D341Med (cell line): ENCODE measurements around the gene ARFIP1.
"Not testable (repeated sequence)": the region's sequence is repeated elsewhere in the genome, so short reads cannot be mapped to it uniquely, and the experiment has no call there.

Experiments
- DNase-seq: peaks from one replicate; pipeline ENCODE4 v3.0.0; 2012; ENCODE audit warnings: low spot score

ARFIP1 gene

GRCh38 chr4:152847376-152847775 is 67.6 kb downstream of the ARFIP1 start:
- DNase-seq = no peak

DNA sequence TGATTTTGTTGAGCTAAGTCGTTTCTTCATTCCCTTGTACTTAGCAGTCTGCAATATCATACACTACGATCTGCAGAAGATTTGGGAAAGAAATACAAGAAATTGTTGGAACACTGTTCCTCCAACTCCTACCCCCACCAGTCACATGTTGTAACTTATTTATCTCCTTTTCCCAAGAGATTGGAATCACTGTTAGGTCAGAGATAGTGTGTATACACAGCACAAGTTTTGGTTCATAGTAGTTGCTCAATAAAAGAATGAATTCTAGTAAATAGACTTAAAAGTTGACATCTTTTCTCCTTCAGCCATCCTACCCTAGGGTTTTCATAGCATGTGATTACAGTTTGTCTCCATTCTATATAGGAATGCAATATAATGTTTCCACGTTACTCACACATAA is 68.8 kb downstream of the ARFIP1 start:
- DNase-seq = no peak

- DNase-seq = no peak
Observed at GRCh38 chr4:152849350-152849749, 69.6 kb downstream of the ARFIP1 start.

DNA sequence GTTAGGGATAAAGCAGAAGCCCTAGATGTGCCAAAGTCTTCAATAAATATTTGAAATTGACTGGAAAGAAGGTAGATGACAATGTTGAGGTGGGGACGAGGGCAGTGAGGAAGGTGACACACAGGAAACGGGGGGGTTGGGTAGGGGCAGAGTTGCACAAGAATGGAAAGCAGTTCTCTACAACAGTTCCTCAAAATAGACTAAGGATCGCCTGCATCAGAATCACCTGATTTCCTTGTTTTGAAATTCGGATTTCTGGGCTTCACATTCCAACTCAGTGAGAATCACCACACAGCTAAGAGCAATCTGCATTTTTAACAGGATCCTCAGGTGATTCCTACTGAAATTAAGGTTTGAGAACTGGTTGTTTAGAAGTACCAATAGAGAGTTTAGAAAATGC is 70.6 kb downstream of the ARFIP1 start:
- no peak for DNase-seq

- DNase-seq = no peak
Observed at GRCh38 chr4:152851226-152851625, 71.5 kb downstream of the ARFIP1 start.

DNA sequence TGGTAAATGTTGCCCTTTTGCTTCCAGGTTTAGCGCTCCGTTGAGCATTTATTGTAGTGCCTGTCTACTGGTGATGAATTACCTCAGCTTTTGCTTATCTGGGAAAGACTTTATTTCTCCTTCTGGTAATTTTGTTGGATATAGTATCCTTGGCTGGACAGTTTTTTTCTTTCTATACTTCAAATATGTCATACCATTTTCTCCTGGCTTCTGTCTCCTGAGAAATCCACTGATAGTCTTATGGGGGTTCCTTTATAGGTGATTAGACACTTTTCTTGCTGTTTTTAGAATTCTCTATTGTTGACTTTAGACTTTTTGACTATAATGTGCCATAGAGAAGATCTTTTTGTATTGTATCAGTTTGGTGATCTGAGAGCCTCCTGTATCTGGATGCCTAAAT is 73.5 kb downstream of the ARFIP1 start:
- no peak for DNase-seq

DNA sequence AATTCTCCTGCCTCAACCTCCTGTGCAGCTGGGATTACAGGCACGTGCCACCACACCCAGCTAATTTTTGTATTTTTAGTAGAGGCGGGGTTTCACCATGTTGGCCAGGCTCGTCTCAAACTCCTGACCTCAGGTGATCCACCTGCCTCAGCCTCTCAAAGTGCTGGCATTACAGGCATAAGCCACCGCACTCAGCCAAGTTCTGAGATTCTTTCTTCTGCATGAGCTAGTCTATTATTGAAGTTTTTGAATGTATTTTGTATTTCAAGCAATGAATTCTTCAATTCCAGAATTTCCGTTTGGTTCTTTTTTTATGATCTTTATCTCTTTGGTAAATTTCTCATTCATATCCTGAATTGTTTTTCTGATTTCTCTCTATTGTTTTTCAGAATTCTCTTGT is 74.3 kb downstream of the ARFIP1 start:
- DNase-seq = not testable (repeated sequence)

GRCh38 chr4:152856960-152857359 is 77.2 kb downstream of the ARFIP1 start:
- no peak for DNase-seq

- no peak for DNase-seq
Observed at GRCh38 chr4:152858934-152859333, 79.2 kb downstream of the ARFIP1 start.

DNA sequence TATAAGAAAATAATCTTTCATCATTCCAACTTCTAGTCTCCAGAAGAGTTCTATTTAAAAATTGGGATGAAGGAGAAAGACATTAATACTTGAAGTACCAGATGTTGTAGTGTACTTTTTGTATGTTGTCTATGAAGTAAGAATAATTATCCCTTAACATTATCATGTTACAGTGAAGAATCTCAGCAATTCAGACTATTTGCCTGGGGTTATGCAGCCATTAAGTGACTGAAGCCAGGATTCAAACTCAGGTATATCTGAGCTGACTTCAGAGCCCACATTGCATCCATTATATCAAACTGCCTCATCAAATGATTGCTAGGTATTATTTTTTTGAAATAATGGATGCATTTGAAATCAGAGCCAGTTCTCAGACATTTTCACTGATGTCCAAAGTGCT is 80.3 kb downstream of the ARFIP1 start:
- DNase-seq = no peak

GRCh38 chr4:152862608-152863007 is 82.9 kb downstream of the ARFIP1 start:
- no peak for DNase-seq

DNA sequence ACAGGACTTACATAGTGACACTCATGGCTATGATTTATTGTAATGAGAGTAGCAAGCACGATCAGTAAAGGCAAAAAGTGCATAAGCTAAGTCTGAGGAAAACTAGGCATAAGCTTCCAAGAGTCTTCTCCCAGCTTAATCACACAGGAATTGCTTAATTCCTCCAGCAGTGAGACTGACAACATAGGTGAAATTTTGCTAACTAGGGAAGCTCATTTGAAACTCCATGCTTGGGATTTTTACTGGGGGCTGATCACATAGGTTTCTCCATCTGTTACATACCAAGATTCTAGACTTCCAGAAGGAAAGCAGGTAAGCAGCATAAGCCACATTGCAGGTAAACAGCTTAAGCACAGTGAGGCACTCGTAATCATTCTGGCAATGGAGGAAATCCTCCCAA is 84.6 kb downstream of the ARFIP1 start:
- DNase-seq = no peak

DNA sequence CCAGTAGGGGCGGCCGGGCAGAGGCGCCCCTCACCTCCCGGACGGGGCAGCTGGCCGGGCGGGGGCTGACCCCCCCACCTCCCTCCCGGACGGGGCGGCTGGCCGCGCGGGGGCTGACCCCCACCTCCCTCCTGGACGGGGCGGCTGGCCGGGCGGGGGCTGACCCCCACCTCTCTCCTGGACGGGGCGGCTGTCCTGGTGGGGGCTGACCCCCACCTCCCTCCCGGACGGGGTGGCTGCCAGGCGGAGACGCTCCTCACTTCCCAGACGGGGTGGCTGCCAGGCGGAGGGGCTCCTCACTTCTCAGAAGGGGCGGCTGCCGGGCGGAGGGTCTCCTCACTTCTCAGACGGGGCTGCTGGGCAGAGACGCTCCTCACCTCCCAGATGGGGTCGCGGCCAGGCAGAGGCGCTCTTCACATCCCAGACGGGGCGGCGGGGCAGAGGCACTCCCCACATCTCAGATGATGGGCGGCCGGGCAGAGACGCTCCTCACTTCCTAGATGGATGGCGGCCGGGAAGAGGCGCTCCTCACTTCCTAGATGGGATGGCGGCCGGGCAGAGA is 86.8 kb downstream of the ARFIP1 start:
- DNase-seq = not testable (repeated sequence)

- no peak for DNase-seq
Observed at GRCh38 chr4:152870606-152871005, 90.9 kb downstream of the ARFIP1 start.

DNA sequence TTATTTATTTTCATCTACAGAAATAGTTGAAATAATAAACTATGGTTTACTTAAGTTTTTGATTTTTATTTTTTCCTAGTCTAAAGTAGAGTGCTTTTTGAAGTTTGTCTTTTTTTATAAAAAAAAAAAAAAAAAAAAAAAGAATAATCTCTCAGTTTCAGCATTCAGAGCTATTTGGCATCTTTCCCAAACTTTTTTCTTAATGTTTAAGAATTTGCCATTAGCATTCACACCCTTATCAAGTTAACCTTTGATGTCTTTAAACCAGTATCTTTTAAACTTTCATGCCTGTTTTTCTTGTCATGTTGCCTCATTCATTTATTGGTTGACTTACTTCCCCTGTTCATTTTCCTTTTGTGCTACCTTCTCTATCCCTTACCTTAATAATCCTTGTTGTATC is 95.5 kb downstream of the ARFIP1 start:
- DNase-seq = no peak

- DNase-seq = no peak
Observed at GRCh38 chr4:152877868-152878267, 98.1 kb downstream of the ARFIP1 start.

DNA sequence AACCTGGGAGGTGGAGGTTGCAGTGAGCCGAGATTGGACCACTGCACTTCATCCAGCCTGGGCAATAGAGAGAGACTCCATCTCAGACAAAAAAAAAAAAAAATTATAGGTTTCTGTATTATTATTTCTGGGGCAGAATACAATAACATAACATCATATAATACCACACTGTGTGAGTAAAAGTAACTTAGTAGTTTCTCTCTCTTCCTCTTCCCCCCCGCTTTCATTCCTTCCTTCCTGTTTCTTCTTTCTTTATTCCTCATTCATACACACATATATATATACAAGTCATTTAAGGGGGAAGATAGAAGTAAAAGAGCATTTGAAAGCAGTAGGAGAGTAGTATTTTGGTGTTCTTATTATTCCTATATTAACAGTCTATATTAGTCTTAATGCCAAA is 100.5 kb downstream of the ARFIP1 start:
- no peak for DNase-seq

DNA sequence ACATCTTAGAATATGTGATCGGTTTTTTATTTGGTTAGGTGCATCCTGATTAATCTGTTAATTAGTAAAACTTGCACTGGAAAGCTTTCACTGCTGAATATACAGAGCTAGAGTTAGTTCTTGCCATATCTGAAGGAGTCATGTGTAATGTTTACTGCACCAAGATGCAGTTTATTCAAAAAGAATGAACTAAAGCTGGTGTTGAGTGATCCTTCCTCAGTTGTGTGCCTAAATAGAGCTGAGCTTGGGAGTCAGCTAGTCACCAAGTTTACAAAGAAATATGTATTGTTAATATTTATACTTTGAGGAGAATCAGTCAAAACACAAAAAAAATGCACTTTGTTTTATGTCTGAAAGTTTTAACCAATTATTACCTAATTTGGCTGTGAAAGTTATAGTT is 102.2 kb downstream of the ARFIP1 start:
- DNase-seq = no peak

GRCh38 chr4:152885185-152885584 is 105.4 kb downstream of the ARFIP1 start:
- DNase-seq = no peak

DNA sequence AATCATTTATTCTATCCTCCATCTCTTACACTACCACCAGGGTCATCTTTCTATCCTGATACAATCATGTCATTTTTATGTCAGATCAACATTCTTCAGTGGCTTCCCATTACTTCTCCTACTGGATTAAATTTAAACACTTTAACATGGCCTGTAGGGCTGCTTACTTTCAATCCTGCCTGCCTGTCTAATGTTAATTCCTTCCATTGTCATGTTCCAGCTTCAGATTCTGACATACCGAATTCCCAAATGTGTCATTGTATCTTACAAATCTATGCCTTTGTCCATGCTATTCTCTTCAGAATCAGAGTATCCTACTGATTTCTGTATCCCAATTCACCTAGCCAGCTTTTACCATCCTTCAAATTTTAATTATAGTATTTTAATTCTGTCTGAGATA is 106.4 kb downstream of the ARFIP1 start:
- no peak for DNase-seq

DNA sequence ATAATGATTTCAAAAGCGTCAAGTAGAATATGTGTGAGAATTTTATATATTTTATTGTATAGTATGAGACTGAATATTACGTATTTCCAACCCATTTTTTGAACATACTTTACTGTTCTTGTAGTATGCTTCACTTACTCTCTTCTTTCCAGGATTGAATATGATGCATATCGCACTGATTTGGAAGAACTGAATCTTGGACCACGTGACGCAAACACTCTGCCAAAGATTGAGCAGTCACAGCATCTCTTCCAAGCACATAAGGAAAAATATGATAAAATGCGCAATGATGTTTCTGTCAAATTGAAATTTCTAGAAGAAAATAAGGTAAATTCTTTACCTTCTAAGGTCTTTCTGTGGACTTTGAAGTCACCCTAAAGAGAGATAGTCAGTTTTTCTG is 108.2 kb downstream of the ARFIP1 start:
- no peak for DNase-seq

DNA sequence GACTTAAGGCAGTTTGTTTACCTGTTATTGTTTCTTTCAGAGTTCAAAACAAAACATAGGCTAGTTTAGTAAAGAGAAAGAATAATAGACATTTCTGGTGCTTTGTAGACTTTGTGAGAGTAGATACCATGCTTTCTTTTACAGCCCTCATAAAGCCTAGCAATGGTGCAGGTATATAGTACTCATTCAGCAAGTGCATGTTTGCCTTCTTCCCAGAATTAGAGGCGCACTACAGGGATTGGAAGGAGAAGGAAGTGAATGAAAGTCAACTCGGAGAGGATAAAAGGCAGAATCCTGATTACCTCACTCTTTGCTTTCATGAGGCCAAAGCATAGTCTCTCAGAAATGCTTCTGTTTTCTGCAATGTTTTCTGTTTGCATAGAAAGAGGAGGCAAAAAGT is 113.2 kb downstream of the ARFIP1 start:
- DNase-seq = no peak

GRCh38 chr4:152894673-152895072 is 114.9 kb downstream of the ARFIP1 start:
- no peak for DNase-seq

- no peak for DNase-seq
Observed at GRCh38 chr4:152896811-152897210, 117.1 kb downstream of the ARFIP1 start.

- not testable (repeated sequence) for DNase-seq
Observed at GRCh38 chr4:152898133-152898532, 118.4 kb downstream of the ARFIP1 start.
